Activated T-cell treated with anti-CD3 and anti-CD28 coated beads, Interleukin-2, amount 50 U/mL, for 72 hours (primary cell): ENCODE data around the gene SLC29A4. TPM values are rescaled to one million over a fixed set of nuclear protein-coding genes. Genes with fewer than 3 reads are reported as not detected.
"Not testable (repeated sequence)": the region's sequence is repeated elsewhere in the genome, so short reads cannot be mapped to it uniquely, and the experiment has no call there.

Experiments
- ATAC-seq, 2 donors: fragments of 150-1000 bp; cut with Tn5 transposase; replicated peaks in 1 of 2; 2 replicates each; pipeline ENCODE4 v1.10.0; 2021; ENCODE audit warnings: moderate library complexity in 2 of 2, mild to moderate bottlenecking in 1 of 2
- DNase-seq, 2 donors: peaks; one replicate each; pipeline ENCODE4 v3.0.0; 2021 to 2022; ENCODE audit warnings: mixed read lengths in 1 of 2
- H3K27ac Mint-ChIP-seq: one replicate; pipeline ENCODE4 v1.8.0; 2022; ENCODE audit warnings: mild to moderate bottlenecking, moderate library complexity, mixed read lengths
- H3K27me3 Mint-ChIP-seq: one replicate; pipeline ENCODE4 v1.8.0; 2022; ENCODE audit warnings: low read depth, mixed read lengths
- H3K36me3 Mint-ChIP-seq, 2 donors: one replicate each; pipeline ENCODE4 v1.8.0; 2022; ENCODE audit warnings: mixed read lengths in 2 of 2, mild to moderate bottlenecking in 1 of 2; ENCODE audit not compliant: insufficient read depth in 2 of 2
- H3K4me1 Mint-ChIP-seq: one replicate; pipeline ENCODE4 v1.8.0; 2022; ENCODE audit warnings: low read depth, mixed read lengths
- H3K4me3 Mint-ChIP-seq, 2 donors: one replicate each; pipeline ENCODE4 v1.8.0; 2022; ENCODE audit warnings: mild to moderate bottlenecking in 2 of 2, mixed read lengths in 2 of 2, moderate library complexity in 2 of 2
- H3K9me3 Mint-ChIP-seq, 2 donors: one replicate each; pipeline ENCODE4 v1.8.0; 2022; ENCODE audit warnings: mixed read lengths in 2 of 2
- total RNA-seq, 2 donors: library from RNA; stranded (reverse); gene quantifications; one replicate each; pipeline ENCODE4 v1.2.3, GENCODE V29; 2022

SLC29A4 gene
- total RNA-seq, 2 donors from 2014 or later: 0.48 to 1.3 TPM

DNA sequence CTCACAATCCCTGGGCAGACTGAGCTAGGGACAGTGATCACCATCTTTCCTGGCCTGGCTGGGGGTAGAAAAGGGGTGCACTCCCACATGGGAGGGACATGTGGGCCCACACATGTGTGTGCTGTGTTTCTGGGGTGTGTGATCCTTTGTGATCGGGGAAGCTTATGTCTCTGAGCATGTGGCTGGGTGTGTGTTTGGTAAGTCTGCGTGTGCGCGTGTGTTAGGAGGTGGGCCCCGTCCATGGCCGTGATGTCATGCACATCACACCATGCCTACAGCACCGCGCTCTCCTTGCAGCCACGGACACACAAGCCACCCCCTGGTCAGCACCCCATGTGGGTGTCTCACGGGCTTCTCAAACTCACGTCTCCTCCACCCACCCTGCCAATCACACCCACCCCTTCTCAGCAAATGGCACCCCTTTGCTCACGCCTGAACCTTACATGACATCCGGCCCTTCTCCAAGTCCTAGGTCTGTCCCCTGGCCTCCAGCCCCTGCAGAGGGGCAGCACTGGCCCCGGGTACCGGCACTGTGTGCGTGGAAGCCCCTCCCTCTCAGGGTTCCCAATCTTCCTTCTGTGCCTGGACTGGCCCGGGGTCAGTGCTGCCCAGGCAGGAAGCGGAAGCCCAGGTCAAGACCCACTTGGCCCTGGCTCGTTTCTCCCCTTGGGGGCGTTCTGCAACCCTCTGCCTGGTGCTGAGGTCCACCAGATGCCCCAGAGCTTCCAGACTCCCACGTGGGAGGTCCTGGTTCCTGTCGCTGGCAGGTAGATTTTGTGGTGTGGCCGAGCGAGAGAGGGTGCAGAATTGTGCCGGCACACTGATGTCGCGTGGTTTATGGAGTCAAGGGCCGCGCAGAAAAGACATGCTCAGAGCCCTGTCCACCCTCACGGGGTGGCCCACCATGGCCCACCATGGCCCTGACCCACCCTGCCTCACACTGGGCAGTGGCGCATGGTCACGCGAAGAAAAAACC is 12.6 kb downstream of the SLC29A4 start:
- no peak for DNase-seq
- Mint-ChIP-seq H3K36me3 (peaks cover 3% of the 10 kb centered on the region in 2 donors), H3K27me3 (peaks cover 9% of the 10 kb centered on the region), H3K4me1 (peaks cover 15% of the 10 kb centered on the region), H3K4me3 (peak overlapping the region in 1 of 2 donors; percentile 76), H3K9me3 (peaks cover 2 to 7% of the 10 kb centered on the region in 2 donors), H3K27ac (no peak overlapping the region)
- no peak for ATAC-seq

DNA sequence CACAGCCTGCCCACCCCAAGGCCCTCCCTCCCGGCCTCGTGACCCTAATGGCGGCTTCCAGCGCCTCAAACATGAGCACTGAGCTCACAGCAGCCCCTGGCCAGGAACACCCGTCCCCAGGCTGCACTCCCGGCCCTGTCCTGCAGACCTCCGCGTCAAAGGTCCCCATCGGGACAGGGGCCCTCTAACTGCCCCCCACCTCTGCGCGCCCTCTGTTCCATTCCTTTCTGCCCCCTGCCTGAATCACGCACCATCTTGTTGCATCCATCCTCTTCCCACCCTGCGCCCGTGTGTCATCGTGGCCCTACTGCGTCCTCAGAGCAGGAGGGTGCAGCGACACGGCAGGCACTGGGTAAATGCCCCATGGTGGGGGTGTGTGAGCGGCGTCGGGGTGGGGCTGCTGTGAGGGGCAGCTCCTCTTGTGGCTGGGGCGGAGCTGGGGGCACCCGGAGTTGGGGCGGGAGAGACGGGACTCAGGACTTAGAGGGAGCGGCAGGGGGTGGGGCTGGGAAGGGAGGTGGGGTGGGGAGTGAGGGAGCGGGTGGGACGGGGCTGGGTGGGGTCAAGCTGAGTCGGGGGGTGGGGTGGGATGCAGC is 13.4 kb downstream of the SLC29A4 start:
- ATAC-seq: peak in 1 of 2 donors; percentile 11

DNA sequence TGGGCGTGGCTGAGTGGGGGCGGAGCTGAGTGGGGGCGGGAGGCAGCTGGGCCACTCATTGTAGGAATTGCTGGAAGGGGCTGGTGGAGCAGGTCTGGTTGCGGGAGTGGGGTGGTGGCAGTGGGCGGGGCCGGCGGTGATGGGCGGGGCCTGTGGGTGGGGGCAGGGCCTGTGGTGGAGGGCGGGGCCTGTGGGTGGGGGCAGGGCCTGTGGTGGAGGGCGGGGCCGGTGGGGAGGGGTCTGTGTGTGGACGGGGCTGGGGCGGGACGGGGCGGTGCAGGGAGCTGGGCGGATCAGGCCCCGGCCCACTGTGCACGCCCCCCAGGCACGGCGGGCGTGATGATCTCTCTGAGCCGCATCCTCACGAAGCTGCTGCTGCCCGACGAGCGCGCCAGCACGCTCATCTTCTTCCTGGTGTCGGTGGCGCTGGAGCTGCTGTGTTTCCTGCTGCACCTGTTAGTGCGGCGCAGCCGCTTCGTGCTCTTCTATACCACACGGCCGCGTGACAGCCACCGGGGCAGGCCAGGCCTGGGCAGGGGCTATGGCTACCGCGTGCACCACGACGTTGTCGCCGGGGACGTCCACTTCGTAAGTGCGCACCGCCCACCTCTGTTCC is 14.0 kb downstream of the SLC29A4 start:
- H3K27ac Mint-ChIP-seq: no peak overlapping the region
- peaks cover 2 to 7% of the 10 kb centered on the region in 2 donors for H3K9me3 Mint-ChIP-seq
- H3K36me3 Mint-ChIP-seq: peaks cover 3% of the 10 kb centered on the region in 2 donors
- H3K4me3 Mint-ChIP-seq: peak overlapping the region; percentile 72 to 89
- peak; percentile 66 to 68 for DNase-seq
- peaks cover 15% of the 10 kb centered on the region for H3K4me1 Mint-ChIP-seq
- ATAC-seq: peak; percentile 84 to 90
- peaks cover 9% of the 10 kb centered on the region for H3K27me3 Mint-ChIP-seq

More for the DNA sequence above, 13.4 kb downstream of the SLC29A4 start:
- Mint-ChIP-seq H3K27ac (no peak overlapping the region), H3K9me3 (peaks cover 2 to 7% of the 10 kb centered on the region in 2 donors), H3K4me3 (peak overlapping the region; percentile 63 to 76), H3K4me1 (peaks cover 15% of the 10 kb centered on the region), H3K27me3 (peaks cover 9% of the 10 kb centered on the region), H3K36me3 (peaks cover 3% of the 10 kb centered on the region in 2 donors)
- peak; percentile 10 to 19 for DNase-seq

DNA sequence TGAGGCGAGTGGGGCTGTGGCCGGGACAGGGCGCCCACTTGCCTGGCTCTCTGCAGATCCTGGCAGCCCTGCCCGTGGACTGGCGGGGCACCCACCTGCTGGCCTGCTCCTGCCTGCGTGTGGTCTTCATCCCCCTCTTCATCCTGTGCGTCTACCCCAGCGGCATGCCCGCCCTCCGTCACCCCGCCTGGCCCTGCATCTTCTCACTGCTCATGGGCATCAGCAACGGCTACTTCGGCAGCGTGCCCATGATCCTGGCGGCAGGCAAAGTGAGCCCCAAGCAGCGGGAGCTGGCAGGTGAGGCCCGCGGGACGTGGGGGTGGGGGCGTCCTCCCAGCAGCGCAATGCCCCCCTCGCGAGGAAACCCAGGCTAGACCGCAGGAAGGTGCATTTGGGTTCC is 17.6 kb downstream of the SLC29A4 start:
- Mint-ChIP-seq H3K27ac (no peak overlapping the region), H3K9me3 (no peaks in the 10 kb centered on the region), H3K27me3 (peaks cover 9% of the 10 kb centered on the region), H3K36me3 (peaks cover 0 to under 1% of the 10 kb centered on the region in 2 donors), H3K4me3 (no peak overlapping the region), H3K4me1 (peaks cover 15% of the 10 kb centered on the region)
- ATAC-seq (no peak), DNase-seq (no peak)

DNA sequence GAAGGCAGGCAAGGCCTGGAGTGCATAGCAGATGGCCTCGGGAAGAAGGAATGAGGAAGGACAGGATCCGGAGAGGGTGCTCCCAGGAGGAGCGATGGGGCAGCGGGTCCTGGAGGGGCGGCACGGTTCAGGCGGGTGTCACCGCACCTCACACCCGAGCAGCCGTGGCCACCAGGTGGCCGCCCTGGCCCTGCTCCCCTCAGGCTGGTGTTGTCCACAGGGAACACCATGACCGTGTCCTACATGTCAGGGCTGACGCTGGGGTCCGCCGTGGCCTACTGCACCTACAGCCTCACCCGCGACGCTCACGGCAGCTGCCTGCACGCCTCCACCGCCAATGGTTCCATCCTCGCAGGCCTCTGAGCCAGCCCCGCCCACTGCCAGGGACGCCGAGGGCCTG is 19.8 kb downstream of the SLC29A4 start:
- H3K27ac Mint-ChIP-seq: no peak overlapping the region
- no peak overlapping the region for H3K4me3 Mint-ChIP-seq
- H3K27me3 Mint-ChIP-seq: peaks cover under 1% of the 10 kb centered on the region
- no peaks in the 10 kb centered on the region for H3K4me1 Mint-ChIP-seq
- ATAC-seq: peak; percentile 14 to 20
- DNase-seq: no peak
- no peaks in the 10 kb centered on the region for H3K9me3 Mint-ChIP-seq
- H3K36me3 Mint-ChIP-seq: no peaks in the 10 kb centered on the region

DNA sequence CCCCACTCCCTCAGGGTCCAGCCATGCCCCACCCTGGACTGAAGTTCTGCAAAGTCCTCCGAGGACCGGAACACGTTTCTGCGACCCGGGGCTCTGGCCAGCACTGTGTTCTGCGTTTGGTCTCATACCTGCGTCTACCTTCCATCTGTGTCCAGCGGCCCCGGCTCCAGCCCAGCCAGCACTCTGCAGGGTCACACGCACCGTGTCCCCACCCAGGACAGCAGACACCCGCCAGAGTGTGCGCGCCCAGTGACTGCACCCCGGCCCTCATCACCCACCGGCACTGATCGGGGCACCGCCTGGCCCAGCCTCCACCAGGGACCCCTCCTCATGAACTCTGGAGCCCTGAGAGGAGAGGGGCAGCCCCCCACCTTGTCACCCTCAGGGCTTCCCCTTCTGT is 20.3 kb downstream of the SLC29A4 start:
- no peaks in the 10 kb centered on the region for H3K4me1 Mint-ChIP-seq
- ATAC-seq: peak; percentile 8 to 10
- H3K27ac Mint-ChIP-seq: no peak overlapping the region
- no peaks in the 10 kb centered on the region for H3K27me3 Mint-ChIP-seq
- H3K4me3 Mint-ChIP-seq: no peak overlapping the region
- H3K36me3 Mint-ChIP-seq: no peaks in the 10 kb centered on the region
- no peaks in the 10 kb centered on the region for H3K9me3 Mint-ChIP-seq
- no peak for DNase-seq

DNA sequence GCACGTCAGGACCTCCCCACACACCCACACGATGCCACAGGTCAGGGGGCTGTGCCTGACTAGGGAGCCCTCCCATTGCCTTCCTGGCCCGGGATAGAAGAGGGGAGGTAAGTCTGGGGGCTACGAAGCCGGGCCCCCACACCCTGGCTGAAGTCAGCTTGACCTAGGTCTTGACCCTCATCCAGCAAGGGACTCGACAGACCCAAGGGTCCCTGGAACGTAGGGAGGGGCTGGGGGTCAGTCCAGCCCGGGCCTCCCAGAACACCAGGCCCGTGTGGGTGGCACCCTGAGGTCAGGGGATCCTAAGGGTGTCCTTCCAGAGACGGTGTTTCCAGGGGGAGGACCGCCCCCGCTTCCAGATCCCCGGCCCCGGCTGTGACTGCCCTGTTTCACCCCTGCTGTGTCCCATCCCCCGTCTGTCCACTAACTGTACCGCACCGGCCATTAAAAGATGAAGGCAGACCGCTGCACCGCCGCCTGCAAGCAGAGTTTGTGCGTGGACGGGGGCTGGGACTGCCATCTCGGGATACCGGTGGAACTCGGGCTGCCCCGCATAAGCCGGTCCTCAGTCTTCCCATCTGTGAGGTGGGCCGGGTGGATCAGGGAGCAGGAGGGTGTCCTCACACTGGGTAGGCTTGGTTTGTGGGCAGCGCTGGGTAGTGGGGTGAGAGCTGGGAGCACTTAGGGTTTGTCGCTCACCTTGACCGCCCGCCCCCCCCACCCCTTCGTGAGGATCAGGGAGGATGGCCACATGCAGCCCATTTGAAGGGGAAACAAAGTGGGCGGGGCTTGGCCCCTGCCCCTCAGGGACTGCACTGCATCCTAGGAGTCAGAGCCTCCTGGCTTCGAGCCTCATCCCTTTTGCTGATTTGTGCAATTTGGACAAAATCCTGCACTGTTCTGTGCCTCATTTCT is 21.1 kb downstream of the SLC29A4 start:
- Mint-ChIP-seq H3K27ac (no peak overlapping the region), H3K27me3 (no peaks in the 10 kb centered on the region), H3K4me1 (no peaks in the 10 kb centered on the region), H3K9me3 (no peaks in the 10 kb centered on the region), H3K4me3 (no peak overlapping the region), H3K36me3 (peaks cover 0 to 2% of the 10 kb centered on the region in 2 donors)
- DNase-seq (no peak), ATAC-seq (peak in 1 of 2 donors; percentile 3)

DNA sequence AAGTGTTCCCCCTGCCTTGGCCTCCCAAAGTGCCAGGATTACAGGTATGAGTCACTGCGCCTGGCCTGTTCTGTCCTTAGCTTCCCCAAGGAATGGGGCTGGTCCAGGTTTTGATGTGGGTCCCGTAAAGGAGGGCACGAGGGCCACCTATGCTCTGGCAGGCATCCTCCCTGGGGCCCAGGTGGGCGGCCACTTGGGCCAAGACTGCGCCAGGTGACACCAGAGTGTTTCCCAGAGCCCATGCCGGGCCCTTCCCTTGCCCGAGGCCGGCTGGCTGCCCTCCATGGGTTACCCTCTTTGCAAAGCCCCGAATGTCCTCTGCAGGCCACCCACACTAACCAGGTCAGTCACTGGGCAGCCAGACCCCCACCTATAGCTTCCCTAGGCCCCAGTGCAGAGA is 22.3 kb downstream of the SLC29A4 start:
- H3K36me3 Mint-ChIP-seq, H3K4me3 Mint-ChIP-seq, H3K4me1 Mint-ChIP-seq, H3K9me3 Mint-ChIP-seq, ATAC-seq, DNase-seq, H3K27me3 Mint-ChIP-seq, H3K27ac Mint-ChIP-seq: not testable (repeated sequence)

DNA sequence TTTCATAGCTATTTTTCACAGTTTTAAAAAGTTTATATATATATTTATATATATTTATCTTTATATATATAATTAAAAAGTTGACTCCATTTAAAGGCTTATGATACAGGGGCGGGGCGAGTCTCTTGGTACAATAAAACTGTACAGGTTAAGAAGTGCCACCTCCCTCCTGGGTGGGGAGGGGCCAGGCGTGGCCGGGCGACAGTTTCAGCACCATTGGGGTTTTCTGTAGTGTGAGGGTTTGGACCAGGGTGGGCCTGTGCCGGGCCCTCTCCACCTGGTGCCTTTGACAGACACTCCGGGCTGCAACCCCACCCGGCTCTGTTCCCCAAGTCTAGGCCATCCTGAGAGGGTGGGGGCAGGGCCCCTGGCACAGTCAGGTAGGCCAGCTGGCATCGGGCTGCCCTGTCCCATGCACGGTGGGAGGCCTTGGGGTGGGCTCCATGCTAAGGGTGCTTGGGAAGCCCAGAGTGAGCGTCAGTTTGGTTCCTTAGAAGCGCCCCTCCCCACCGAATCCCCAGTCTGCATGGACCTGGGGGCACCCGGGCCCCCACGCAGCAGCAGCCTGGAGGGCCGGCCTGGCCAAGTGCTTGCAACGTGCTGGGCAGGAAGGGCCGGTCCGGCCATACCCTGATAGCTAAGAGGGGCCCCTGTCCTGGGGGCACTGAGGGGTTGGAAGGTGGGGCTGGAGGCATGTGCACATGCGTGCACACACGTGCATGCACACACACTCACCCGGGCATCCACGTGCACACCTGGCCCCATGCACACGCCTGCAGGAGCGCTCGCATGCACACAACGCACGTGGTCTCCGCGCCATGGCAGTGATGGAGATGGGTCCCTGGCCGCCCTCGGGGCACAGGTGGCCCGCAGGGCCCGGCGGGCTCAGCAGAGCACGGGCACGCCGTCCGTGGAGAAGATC is 24.7 kb downstream of the SLC29A4 start:
- not testable (repeated sequence) for H3K9me3 Mint-ChIP-seq, DNase-seq, H3K36me3 Mint-ChIP-seq, H3K27me3 Mint-ChIP-seq, H3K4me1 Mint-ChIP-seq, H3K27ac Mint-ChIP-seq, H3K4me3 Mint-ChIP-seq, ATAC-seq

DNA sequence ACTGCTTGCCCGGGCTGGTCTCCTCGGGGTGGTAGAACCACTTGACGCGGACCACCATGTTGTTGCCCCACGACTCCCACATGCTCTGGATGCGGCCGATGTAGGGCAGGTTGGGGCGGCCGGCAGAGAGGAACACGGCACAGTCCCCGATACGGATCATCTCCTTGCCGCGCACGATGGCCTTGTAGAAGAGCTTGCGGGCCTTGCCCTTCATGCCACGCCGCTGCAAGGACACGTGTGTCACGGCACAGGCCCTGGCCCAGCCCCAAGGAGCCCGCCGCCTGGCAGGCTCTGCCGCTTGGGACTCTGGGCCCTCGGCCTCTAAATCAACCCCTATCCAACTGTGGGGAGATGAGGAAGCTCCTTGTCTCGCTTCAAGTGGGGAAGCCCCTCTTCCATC is 26.4 kb downstream of the SLC29A4 start:
- Mint-ChIP-seq H3K4me3 (no peak overlapping the region), H3K36me3 (peaks cover 7% of the 10 kb centered on the region in 2 donors), H3K27me3 (no peaks in the 10 kb centered on the region), H3K9me3 (no peaks in the 10 kb centered on the region), H3K27ac (no peak overlapping the region), H3K4me1 (no peaks in the 10 kb centered on the region)
- no peak for ATAC-seq
- DNase-seq: no peak

DNA sequence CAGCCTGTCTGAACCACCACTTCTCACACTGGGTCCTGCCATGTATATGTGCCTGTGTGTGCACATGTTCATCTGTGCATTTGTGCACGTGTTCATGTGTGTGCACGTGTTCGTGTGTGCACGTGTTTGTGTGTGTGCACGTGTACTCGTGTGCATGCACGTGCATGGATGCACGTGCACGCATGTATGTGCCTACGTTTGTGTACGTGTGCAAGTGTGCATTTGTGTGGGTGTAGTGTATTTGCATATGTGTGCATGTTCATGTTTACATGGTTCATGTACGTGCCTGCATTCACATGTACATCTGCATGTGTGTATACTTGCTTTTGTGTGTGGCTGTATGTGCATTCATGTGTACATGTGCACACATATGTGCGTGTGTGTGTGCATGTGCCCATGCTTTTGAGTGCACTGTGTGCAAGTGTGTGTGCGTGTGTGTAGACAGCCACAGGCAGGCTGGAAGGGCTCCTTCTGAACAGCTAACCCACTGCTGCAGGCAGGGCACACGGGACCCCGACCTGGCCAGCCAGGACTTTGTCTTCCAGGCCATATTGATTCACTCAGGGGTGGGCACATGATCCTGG is 28.2 kb downstream of the SLC29A4 start:
- H3K4me3 Mint-ChIP-seq: no peak overlapping the region
- no peaks in the 10 kb centered on the region for H3K27me3 Mint-ChIP-seq
- no peaks in the 10 kb centered on the region for H3K4me1 Mint-ChIP-seq
- peaks cover 7 to 9% of the 10 kb centered on the region in 2 donors for H3K36me3 Mint-ChIP-seq
- DNase-seq (no peak), ATAC-seq (no peak)
- no peaks in the 10 kb centered on the region for H3K9me3 Mint-ChIP-seq
- H3K27ac Mint-ChIP-seq: no peak overlapping the region
